Raji (cell line): Measurements from ENCODE around the gene XRRA1.

Source experiments
- POLR2A ChIP-seq: IDR thresholded peaks from 2 replicates; pipeline ENCODE4 v1.6.1; 2011; ENCODE audit warnings: low read depth, low read length, control low read depth; ENCODE audit not compliant: insufficient read depth

XRRA1 gene

DNA sequence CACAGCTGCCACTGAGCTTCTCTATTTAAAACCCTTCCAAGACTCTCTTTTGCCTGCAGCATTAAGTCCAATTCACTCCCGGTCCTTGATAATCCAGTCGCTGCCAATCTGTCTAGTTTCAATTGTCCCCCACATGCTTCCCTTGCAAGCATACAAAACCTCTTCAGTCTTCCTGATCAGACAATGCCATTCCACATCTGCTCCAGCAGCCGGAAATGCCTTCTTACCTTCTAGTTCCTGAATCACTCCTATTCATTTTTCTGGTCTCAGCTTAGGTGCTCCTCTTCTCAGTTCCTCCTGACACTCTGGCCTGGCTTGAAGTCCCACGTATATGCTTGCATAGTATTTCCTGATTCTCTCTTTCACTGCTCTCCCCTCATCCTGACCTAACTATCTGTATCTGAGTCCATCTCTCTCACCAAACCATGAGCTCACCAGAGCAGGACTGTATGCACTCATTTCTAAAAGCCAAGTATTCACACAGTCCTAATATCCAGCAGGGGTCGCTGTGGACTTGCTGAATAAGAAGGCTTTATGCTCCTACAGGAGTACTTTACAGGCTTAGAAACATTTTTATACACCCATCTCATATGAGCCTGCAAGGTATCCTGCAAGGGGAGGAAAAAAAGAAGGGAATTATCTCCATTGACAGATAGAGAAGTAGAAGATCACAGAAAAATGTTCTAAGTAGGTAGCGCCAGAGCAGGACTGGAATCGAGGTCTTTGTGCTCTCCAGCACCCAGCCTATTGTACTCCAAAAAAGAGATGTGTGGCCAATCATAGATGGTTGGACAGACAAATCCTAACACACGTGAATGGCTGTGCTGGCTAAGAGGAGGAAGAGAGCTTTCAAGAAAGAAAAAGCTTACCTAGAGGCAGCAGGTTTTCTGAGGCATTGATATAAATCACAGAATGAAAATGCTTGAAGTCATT lies 19.2 kb downstream of the XRRA1 start:
- TF ChIP-seq POLR2A = no peak

DNA sequence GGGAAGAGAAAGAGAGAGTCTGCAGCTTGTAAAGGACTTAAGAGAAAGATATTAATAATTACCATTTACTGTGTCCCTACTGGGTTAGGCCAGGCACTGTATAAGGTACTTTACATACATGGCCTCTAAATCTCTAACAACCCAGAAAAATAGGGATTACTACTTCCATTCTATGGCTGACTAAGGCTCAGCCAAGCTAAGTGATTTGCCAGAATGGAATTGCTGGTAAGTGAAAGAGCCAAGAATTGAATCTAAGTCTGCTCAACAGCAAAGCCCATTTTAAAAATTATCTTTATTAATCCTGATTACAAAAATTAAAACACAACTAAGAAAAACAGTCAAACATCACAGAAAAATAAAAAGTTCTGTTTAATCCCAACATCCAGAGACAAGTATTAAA lies 21.4 kb downstream of the XRRA1 start:
- no peak for TF ChIP-seq POLR2A

DNA sequence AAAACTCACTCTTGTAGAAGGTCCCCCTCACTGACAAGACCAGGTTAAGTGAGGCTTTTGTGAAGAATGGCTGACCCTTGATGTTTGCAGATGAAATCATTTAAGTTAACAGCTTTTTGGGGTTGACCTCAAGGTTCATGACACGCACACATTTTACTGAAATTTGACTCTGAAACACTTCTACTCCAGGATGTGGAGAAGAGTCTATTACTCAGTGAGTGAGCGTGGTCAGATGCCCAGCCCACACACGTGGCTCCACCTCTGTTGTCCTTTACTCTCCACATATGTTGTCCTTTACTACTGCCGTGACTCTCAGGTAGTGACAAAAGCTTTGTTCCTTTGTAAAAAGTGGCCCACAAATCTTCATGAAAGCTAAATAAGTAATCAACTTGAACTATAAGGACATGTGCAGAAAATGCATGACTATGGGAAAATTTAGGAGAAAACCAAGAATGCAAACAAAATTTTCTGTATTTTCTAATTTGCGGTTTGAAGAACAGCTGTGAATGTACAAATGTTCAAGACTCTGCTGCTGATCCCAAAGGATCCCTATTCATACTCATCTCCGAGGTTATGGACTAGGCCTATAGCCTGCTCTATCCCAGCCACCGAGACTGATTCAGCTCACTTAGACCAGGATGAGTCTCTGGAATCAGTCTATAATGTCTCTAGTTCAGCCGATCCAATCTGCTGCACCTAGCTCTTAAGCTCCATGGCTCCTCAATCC lies 22.4 kb downstream of the XRRA1 start:
- no peak for TF ChIP-seq POLR2A

DNA sequence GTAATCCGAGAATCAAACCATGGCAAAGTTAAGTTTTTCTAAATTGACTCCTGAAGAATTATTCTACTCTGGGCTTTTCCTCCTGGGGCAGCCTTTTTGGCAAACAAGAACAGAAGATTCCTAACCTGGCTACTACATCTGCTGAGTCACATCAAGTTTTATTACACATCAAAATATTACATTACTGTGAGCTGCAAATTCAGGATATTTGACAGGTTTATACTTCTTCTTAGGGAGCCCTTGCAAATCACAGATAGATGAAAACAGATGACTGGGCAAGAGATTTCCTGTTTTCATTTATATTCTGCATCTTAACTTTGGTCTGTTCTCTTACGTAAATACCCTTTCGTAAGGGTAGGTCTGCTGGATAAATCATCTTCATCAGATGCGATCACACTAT lies 23.6 kb downstream of the XRRA1 start:
- TF ChIP-seq POLR2A = no peak

DNA sequence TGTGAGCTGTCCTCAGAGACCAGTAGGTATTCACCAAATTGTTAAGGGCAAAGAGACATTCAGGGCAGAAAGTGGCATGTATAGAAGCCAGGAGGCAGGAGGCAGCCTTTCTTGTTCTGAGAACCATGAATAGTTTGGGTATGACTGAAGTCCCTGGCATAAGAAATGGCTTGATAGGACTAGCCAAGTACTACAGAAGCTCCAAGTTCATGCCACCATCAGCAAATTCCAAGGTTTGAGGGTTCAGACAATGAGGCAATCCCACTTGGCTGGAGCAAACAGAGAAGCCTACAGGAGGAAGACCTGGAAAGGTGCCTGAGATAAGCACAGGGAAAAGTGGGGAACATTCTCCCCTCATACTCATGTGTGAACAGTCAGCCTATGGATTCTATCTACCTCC lies 25.8 kb downstream of the XRRA1 start:
- TF ChIP-seq POLR2A = no peak

DNA sequence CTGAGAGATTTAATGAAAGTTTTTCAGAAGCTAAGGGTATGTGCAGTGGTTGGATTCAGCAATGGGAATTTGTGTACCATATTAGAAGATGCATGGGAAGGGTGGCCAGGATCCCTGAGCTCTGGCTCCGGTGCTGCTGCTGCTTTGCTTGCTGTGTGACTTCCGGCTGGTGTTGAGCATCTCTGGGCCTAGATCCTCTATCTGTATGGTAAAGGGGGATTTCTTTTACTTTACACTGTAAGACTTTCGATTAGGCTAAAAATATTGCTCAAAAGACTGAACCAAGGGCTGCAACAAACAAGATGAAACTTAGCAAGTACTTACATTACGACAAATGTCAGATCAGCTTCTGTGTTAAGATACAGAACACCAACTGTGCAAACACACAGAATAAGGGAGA lies 39.1 kb downstream of the XRRA1 start:
- no peak for TF ChIP-seq POLR2A

DNA sequence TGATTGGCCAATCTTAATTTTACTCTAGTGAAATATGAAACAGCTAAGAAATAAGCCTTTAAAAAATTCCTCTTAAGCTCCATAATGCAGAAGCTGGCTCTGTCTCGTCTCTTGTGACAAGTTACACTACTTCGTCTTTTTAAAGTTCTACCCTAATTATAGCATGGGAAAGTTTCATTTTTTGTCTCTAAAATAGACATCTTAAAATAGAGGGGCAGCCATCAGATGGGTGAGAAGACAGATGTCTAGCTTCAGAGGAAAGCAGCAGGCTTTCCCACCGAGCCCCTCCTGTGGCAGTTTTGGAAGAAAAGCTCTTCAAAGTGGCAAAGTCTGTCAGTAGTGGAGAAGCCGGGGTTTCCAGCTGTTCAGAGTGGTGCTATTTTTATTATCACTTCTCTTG lies 39.5 kb downstream of the XRRA1 start:
- no peak for TF ChIP-seq POLR2A

DNA sequence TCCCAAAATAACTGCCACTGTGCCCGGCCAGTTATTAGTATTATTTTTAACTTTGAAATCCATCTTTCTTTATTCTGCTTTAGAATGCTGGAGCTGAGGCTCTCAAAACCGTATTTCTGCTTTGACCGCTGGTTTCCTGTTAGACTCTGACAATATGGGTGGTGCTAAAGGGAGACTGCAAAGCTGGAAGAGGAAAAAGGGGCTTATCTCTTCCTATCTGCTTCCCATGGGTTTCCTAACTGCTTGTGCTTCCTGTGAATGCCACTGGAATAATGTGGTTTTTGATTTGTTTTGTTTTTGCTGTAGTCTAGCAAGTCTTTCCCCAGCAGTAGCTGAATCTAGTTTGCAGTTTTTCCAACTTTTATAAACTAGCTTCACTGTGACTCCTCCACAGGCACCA lies 43.6 kb downstream of the XRRA1 start:
- TF ChIP-seq POLR2A = no peak

DNA sequence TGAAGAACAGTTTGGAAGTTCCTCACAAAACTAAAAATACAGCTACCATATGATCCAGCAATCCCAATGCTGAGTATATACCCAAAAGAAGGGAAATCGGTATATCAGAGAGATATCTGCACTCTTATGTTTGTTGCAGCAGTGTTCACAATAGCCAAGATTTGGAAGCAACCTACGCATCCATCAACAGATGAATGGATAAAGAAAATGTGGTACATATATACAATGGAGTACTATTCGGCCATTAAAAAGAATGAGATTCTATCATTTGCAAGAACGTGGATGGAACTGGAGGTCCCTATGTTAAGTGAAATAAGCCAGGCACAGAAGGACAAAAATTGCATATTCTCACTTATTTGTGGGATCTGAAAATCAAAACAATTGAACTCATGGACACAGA lies 46.5 kb downstream of the XRRA1 start:
- no peak for TF ChIP-seq POLR2A

DNA sequence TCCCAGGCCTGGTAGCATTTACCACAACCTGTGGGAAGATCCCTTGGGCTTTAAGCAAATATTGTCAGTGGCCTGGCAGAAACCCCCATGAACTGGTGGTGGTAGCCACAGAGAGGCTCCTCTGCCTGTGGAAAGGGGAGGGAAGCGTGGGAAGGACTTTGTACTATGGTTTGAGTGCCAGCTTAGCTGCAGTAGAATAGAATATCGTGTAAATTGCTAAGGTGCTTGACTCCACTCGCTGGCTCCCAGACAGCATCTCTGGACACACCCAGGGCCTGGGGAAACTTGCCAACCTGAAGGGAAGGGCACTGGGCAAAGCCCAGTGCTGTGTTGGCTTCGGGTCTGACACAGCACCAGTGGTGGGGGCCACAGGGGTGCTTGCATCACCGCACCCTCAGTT lies 52.6 kb downstream of the XRRA1 start:
- no peak for TF ChIP-seq POLR2A

DNA sequence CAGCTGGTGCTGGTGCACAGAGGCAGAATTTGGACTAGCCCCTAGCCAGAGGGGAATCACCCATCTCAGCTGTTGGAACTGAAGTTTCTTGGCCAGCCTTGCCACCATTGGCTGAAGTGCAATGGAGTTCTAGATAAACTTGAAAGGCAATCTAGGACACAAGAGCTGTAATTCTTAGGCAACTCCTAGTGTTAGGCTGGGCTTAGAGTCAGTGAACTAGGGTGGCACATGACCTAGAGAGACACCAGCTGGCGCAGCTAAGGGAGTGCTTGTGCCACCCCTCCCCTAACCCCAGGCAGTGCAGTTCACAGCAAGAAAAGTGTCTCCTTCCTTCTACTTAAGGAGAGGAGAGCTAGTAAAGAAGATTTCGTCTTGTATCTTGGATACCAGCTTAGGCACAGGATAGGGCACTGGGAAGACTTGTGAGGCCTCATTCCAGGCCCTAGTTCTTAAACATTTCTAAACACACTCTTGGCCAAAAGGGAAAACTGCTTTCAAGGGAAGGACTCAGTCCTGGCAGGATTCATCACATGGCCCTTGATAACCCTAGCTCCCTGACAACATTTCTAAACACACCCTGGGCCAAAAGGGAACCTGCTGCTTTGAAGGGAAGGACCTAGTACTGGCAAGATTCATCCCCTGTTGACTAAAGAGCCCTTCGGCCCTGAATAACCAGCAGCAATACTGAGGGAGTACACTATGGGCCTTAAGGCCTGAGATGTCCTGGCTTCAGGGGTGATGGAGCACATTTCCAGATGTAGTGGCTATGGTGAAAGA lies 53.4 kb downstream of the XRRA1 start:
- no peak for TF ChIP-seq POLR2A

DNA sequence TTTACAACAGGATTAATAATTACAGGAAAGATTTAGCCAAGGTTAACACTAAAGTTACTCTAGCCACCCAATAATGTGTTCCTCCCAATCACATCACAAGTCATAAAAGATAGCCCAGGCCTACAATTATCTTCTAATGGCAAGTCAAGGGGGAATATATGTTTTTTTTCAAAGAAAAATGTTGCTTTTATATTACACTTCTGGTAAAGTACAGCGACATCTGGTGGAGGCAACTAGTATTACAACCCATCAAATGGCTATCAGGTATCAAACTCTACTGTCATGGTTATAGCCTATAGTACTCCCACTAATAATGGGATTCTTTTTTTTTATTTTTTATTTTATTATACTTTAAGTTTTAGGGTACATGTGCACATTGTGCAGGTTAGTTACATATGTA lies 71.8 kb downstream of the XRRA1 start:
- TF ChIP-seq POLR2A = no peak

DNA sequence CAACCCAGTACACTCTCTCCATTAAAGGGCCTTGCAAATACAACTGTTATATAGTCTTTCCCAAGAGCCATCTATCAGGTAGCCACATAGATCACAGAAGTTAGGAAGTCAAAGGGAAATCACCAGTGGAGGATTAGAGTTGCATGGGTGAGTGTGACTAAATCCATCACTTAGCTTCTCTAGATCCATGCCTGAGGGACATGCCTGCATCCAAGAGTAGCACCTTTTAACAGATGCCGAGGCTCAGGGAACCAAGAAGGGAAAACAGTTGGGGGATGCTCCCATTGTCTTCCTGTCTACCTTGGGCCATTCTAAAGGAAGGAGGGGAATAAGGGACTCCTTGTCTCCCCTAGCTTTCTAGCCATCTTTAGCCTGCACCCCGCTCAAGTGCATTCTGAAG lies 77.9 kb downstream of the XRRA1 start:
- no peak for TF ChIP-seq POLR2A

DNA sequence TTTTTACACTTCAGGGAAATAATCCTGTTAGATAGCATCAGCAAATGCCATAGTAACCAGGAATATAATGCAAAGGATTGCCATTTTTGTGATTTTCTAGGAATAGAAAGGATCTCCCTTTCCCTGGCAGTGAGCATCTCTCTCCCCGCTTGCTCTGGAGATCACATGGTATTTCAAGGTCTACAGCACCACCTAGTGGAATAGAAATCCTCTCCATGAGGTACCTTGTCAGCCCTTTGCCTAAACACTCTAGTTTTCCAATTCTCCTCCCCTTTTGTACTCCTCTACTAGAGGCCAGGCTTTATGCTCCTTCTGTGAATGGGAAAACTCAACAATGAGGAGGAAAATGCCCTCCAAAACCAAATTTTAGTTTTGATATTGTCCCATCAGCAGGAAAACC lies 78.4 kb downstream of the XRRA1 start:
- no peak for TF ChIP-seq POLR2A

DNA sequence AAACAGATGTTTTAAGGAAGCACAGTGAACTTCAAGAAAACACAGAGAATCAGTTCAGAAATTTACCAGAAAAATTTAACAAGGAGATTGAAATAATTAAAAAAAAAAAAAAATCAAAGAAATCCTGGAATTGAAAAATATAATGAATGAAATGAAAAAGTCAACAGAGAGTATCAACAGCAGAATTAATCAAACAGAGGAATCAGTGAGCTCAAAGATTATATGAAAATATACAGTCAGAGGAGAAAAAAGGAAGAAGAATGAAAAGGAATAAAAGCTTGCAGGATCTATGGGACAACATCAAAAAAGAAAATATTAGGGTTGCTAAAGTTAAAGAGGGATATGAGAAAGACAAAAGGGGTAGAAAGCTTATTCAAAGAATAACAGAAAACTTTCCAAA lies 82.3 kb downstream of the XRRA1 start:
- TF ChIP-seq POLR2A = no peak

DNA sequence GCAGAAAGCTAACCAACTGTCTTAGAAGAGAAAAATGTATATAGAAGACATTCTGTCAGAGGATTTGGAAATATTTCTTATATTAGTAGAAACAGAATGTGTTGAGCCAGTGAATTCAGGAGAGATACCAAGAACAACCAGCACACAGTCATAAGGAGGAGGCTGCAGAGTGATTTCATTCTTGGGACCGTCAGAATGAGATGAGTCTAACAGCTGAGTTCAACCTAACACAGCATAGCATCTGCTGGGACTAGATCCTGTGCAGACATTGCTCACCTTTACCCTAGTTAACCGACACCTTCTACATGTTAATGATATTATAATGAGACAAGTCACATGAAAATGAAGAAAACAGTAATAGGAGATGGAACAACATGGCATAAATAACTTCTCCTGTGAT lies 85.5 kb downstream of the XRRA1 start:
- TF ChIP-seq POLR2A = no peak
